ENCODE measurements around the gene STK32C. TPM values are rescaled to one million over a fixed set of nuclear protein-coding genes. Genes with fewer than 3 reads are reported as not detected.

STK32C gene
- total RNA-seq, 1 donor from 2014 or later: 69.2 TPM

GRCh38 chr10:132328738-132329137 lies 21.0 kb upstream of the STK32C start:
- Mint-ChIP-seq H3K27ac (ENCODE audit: unreplicated experiment) (no peak overlapping the region), H3K4me3 (ENCODE audit: unreplicated experiment) (peak overlapping the region; percentile 46), H3K27me3 (ENCODE audit: unreplicated experiment) (no peaks in the 10 kb centered on the region), H3K36me3 (ENCODE audit: unreplicated experiment) (peaks cover 11% of the 10 kb centered on the region), H3K9me3 (ENCODE audit: unreplicated experiment) (peaks cover 12% of the 10 kb centered on the region), H3K4me1 (ENCODE audit: low read depth, unreplicated experiment) (peaks cover 20% of the 10 kb centered on the region)
- no peak for TF ChIP-seq CTCF (IDR thresholded peaks at IDR 0.05; ENCODE audit: partially characterized antibody, unreplicated experiment)
- DNase-seq: no peak

GRCh38 chr10:132328106-132328505 lies 20.4 kb upstream of the STK32C start:
- H3K4me3 Mint-ChIP-seq (ENCODE audit: unreplicated experiment): no peak overlapping the region
- H3K36me3 Mint-ChIP-seq (ENCODE audit: unreplicated experiment): peaks cover 11% of the 10 kb centered on the region

DNA sequence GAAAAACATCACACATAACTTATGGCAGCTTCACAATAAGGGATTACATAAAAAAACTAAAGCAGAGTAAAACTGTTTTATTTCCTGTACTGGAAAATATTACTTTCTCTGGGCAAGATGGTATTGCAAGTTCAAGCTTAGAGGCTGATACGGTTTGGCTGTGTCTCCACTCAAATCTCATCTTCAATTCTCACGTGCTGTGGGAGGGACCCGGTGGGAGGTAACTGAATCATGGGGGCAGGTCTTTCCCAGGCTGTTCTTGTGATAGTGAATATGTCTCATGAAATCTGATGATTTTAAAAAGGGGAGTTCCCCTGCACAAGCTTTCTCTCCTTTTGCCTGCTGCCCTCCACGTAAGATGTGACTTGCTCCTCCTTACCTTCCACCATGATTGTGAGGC lies 19.2 kb upstream of the STK32C start:
- TF ChIP-seq CTCF (IDR thresholded peaks at IDR 0.05; ENCODE audit: partially characterized antibody, unreplicated experiment): no peak
- H3K27ac Mint-ChIP-seq (ENCODE audit: unreplicated experiment): no peak overlapping the region
- peaks cover under 1% of the 10 kb centered on the region for H3K27me3 Mint-ChIP-seq (ENCODE audit: unreplicated experiment)

More at GRCh38 chr10:132328106-132328505, 20.4 kb upstream of the STK32C start:
- peaks cover 11% of the 10 kb centered on the region for H3K9me3 Mint-ChIP-seq (ENCODE audit: unreplicated experiment)
- H3K27ac Mint-ChIP-seq (ENCODE audit: unreplicated experiment): no peak overlapping the region
- no peak for TF ChIP-seq CTCF (IDR thresholded peaks at IDR 0.05; ENCODE audit: partially characterized antibody, unreplicated experiment)
- DNase-seq: no peak
- H3K4me1 Mint-ChIP-seq (ENCODE audit: low read depth, unreplicated experiment): peaks cover 23% of the 10 kb centered on the region
- H3K27me3 Mint-ChIP-seq (ENCODE audit: unreplicated experiment): no peaks in the 10 kb centered on the region

DNA sequence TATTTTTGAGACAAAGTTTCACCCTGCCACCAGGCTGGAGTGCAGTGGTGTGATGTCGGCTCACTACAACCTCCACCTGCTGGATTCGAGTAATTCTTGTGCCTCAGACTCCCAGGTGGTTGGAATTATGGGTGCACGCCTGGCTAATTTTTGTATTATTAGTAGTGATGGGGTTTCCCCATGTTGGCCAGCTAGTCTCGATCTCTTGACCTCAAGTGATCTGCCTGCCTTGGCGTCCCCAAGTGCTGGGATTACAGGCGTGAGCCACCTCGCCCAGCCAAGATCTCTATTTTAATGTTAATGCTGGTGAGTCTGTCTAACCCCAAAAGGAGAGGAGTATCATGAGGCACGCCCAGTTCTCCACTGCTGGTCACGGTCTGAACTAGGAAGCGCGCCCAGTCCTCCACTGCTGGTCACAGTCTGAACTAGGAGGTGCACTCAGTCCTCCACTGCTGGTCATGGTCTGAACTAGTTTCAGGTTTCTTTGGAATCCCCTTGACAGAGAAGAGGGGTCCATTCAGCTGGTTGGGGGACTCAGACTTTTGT lies 18.7 kb upstream of the STK32C start:
- Mint-ChIP-seq H3K27me3 (ENCODE audit: unreplicated experiment) (peaks cover 4% of the 10 kb centered on the region), H3K4me3 (ENCODE audit: unreplicated experiment) (no peak overlapping the region), H3K27ac (ENCODE audit: unreplicated experiment) (no peak overlapping the region), H3K36me3 (ENCODE audit: unreplicated experiment) (peaks cover 11% of the 10 kb centered on the region), H3K4me1 (ENCODE audit: low read depth, unreplicated experiment) (peaks cover 32% of the 10 kb centered on the region), H3K9me3 (ENCODE audit: unreplicated experiment) (peaks cover 7% of the 10 kb centered on the region)
- TF ChIP-seq CTCF (IDR thresholded peaks at IDR 0.05; ENCODE audit: partially characterized antibody, unreplicated experiment): no peak
- no peak for DNase-seq

More for the DNA sequence above, 19.2 kb upstream of the STK32C start:
- H3K4me3 Mint-ChIP-seq (ENCODE audit: unreplicated experiment): no peak overlapping the region
- H3K36me3 Mint-ChIP-seq (ENCODE audit: unreplicated experiment): peaks cover 11% of the 10 kb centered on the region
- peaks cover 28% of the 10 kb centered on the region for H3K4me1 Mint-ChIP-seq (ENCODE audit: low read depth, unreplicated experiment)
- DNase-seq: no peak
- peaks cover 4% of the 10 kb centered on the region for H3K9me3 Mint-ChIP-seq (ENCODE audit: unreplicated experiment)

- no peak for TF ChIP-seq CTCF (IDR thresholded peaks at IDR 0.05; ENCODE audit: partially characterized antibody, unreplicated experiment)
- Mint-ChIP-seq H3K27me3 (ENCODE audit: unreplicated experiment) (peaks cover 4% of the 10 kb centered on the region), H3K9me3 (ENCODE audit: unreplicated experiment) (peaks cover 10% of the 10 kb centered on the region), H3K27ac (ENCODE audit: unreplicated experiment) (no peak overlapping the region), H3K4me3 (ENCODE audit: unreplicated experiment) (no peak overlapping the region), H3K4me1 (ENCODE audit: low read depth, unreplicated experiment) (peaks cover 27% of the 10 kb centered on the region), H3K36me3 (ENCODE audit: unreplicated experiment) (peaks cover 11% of the 10 kb centered on the region)
- no peak for DNase-seq
These were observed 16.4 kb upstream of the STK32C start for GRCh38 chr10:132324186-132324585.

Data from glutamatergic neuron (in vitro differentiated cells).